GM21723 (cell line): ENCODE measurements around the gene BLNK.
"Not testable (repeated sequence)": the region's sequence is repeated elsewhere in the genome, so short reads cannot be mapped to it uniquely, and the experiment has no call there.

Source experiments
- ATAC-seq: cut with Tn5 transposase; IDR thresholded peaks from one replicate; pipeline ENCODE4 v1.9.1; 2021; ENCODE audit warnings: mild to moderate bottlenecking, moderate library complexity; ENCODE audit not compliant: unreplicated experiment

Gene BLNK

GRCh38 chr10:96271016-96271815 is at the start of gene BLNK:
TSS of gene BLNK (minus strand) at chr10:96271569. CDS start at chr10:96271398, 171 bp downstream.
- ATAC-seq, result peak; percentile 65

- ATAC-seq, result no peak
Measured at GRCh38 chr10:96319754-96320474, 48.5 kb upstream of the BLNK start.

GRCh38 chr10:96317067-96317833 is 45.9 kb upstream of the BLNK start:
- ATAC-seq, result no peak

- no peak for ATAC-seq
Measured at GRCh38 chr10:96313344-96313743, 42.0 kb upstream of the BLNK start.

GRCh38 chr10:96311180-96311715 is 39.9 kb upstream of the BLNK start:
- no peak for ATAC-seq

GRCh38 chr10:96310321-96310669 is 38.9 kb upstream of the BLNK start:
- no peak for ATAC-seq

- ATAC-seq, result no peak
Measured at GRCh38 chr10:96309628-96310320, 38.4 kb upstream of the BLNK start.

GRCh38 chr10:96308854-96309253 is 37.5 kb upstream of the BLNK start:
- ATAC-seq, result not testable (repeated sequence)

- no peak for ATAC-seq
Measured at GRCh38 chr10:96306516-96306915, 35.1 kb upstream of the BLNK start.

- ATAC-seq, result no peak
Measured at GRCh38 chr10:96305019-96305418, 33.6 kb upstream of the BLNK start.

GRCh38 chr10:96304230-96304629 is 32.9 kb upstream of the BLNK start, which contains the start of gene DNTT:
TSS of gene DNTT (plus strand) at chr10:96304434. CDS start at chr10:96304498, 64 bp downstream.
- ATAC-seq, result no peak

GRCh38 chr10:96301616-96302015 is 30.2 kb upstream of the BLNK start:
- ATAC-seq, result no peak

GRCh38 chr10:96299383-96299782 is 28.0 kb upstream of the BLNK start:
- no peak for ATAC-seq

GRCh38 chr10:96298362-96298761 is 27.0 kb upstream of the BLNK start:
- no peak for ATAC-seq

- ATAC-seq, result no peak
Measured at GRCh38 chr10:96297486-96297885, 26.1 kb upstream of the BLNK start.

GRCh38 chr10:96295475-96295874 is 24.1 kb upstream of the BLNK start:
- ATAC-seq, result no peak

GRCh38 chr10:96292971-96293920 is 21.9 kb upstream of the BLNK start:
- ATAC-seq, result peak; percentile 58

GRCh38 chr10:96290368-96291133 is 19.2 kb upstream of the BLNK start:
- no peak for ATAC-seq
